AG04449 (cell line): ENCODE measurements around the gene PALLD.
A peak's percentile ranks its signal among the peaks of the same experiment; 100 is the strongest.

Experiments used
- CTCF ChIA-PET: fragments of 350-600 bp; formaldehyde crosslinking; extraction: SDS; loops from one replicate; lab custom pipeline; 2021; ENCODE audit warnings: antibody characterized with exemption; lab: Yijun Ruan, JAX
- POLR2A ChIA-PET: fragments of 400-600, 350-600 bp; formaldehyde crosslinking; extraction: SDS; loops from one replicate; lab custom pipeline; 2020; ENCODE audit warnings: antibody characterized with exemption, inconsistent platforms; lab: Yijun Ruan, JAX
- DNase-seq: peaks from one replicate; pipeline ENCODE4 v3.0.0-alpha.2; 2010; ENCODE audit warnings: low read depth, low spot score
- H3K4me3 ChIP-seq: 2 replicates; pipeline ENCODE4 v1.5.1; 2011; ENCODE audit warnings: low read depth, mild to moderate bottlenecking, control low read depth, low read length
- TF ChIP-seq, protein P1 (sequence below): IDR thresholded peaks from one replicate; pipeline ENCODE4 v1.5.1; 2011; ENCODE audit warnings: mild to moderate bottlenecking, moderate library complexity, low read length, control low read depth, inconsistent platforms; ENCODE audit not compliant: insufficient read depth; ENCODE audit errors: missing control alignments

The PALLD gene

DNA sequence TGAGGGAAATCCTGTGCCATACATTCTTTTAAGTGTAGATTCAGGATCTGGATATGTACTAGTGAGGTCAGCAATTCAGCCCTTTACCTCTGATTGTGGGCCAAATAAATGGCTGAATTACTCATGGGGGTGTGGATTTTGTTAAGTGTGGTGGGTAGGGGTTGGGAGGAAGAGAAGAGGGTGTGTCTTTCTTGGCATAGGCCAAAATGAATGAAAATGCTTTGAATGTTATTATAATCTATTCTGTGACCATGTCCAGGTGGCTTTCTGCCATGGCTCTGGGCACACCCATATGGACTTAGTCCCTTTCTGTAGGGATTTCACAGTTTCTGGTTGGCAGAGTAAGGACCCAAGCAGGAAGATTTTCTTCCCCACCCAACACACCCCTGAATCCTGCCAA is 268.9 kb downstream of the PALLD start:
- CTCF ChIA-PET = no interaction called here
- POLR2A ChIA-PET = interaction anchor here (1.2 kb wide), 1 partner anchor 14 kb away, joined by 3 read pairs; no protein-coding TSS in a partner anchor

DNA sequence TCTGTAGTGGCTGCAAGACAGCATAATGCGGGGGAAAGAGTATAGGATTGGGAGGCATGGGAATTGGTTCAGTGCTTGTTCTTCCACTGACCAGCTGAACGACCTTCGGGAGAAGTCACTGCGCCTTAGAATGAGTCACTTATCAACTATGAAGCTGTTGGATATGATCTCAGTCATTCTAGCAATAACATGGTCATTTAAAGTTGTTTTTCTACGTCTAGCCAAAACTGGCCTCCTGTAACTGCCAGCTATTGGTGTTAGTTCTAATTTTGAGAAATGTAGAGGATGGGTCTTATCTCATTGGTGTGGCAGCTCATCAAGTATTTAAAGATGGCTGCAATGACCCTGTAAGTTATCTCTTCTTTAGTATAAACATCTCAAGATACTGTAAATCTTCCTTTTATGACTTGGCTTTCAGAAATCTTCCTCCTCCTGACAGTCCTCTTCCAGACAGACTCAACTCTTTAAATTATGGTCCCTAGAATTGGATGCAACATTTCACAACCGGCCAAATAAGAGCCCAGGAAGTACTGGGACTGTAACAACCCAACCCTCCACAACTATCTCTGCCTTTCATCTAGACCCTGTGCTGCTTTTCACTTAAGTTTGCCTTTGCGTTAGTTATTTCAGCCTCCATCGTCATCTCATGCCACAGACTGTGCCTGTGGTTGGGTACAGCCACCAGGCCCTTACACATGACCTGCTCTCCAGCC is 269.9 kb downstream of the PALLD start:
- DNase-seq = peak; percentile 33
- ChIA-PET CTCF (no interaction called here), POLR2A (interaction anchor here (0.7 to 1.2 kb wide), 2 partner anchors 15 to 66 kb away, joined by 3 read pairs; no protein-coding TSS in a partner anchor)
- H3K4me3 ChIP-seq = no peak overlapping the region
- TF ChIP-seq, protein P1, sequence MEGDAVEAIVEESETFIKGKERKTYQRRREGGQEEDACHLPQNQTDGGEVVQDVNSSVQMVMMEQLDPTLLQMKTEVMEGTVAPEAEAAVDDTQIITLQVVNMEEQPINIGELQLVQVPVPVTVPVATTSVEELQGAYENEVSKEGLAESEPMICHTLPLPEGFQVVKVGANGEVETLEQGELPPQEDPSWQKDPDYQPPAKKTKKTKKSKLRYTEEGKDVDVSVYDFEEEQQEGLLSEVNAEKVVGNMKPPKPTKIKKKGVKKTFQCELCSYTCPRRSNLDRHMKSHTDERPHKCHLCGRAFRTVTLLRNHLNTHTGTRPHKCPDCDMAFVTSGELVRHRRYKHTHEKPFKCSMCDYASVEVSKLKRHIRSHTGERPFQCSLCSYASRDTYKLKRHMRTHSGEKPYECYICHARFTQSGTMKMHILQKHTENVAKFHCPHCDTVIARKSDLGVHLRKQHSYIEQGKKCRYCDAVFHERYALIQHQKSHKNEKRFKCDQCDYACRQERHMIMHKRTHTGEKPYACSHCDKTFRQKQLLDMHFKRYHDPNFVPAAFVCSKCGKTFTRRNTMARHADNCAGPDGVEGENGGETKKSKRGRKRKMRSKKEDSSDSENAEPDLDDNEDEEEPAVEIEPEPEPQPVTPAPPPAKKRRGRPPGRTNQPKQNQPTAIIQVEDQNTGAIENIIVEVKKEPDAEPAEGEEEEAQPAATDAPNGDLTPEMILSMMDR = no peak

More for the DNA sequence above, 268.9 kb downstream of the PALLD start:
- no peak overlapping the region for H3K4me3 ChIP-seq
- no peak for DNase-seq
- TF ChIP-seq, protein P1 = no peak

DNA sequence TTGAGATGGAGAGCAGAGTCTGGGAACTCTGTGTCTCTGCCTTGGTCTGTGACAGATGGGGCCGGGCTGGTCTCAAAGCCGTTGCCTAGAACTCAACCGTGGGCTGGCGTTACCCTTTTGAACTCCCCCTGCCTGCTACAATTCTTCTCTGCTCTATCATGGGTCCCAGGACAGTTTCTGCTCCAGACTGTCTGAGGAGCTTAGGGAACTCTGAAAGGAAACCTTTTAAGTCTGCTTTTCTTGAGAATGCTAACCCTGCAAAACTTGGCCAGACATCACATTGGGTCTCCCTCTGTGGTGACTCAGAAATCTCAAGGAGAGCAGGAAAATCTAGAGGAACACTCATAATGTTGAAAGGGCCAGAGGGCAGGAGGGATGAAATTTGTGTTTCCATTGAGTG is 272.6 kb downstream of the PALLD start:
- TF ChIP-seq, protein P1 = no peak
- no peak overlapping the region for H3K4me3 ChIP-seq
- CTCF ChIA-PET = interaction anchor here (0.9 to 1.4 kb wide), 4 partner anchors 15 to 256 kb away, joined by 3 to 4 read pairs (median 4); no protein-coding TSS in a partner anchor
- DNase-seq = peak; percentile 66
- POLR2A ChIA-PET = interaction anchor here (0.7 to 0.9 kb wide), 2 partner anchors 62 to 79 kb away, joined by 3 read pairs; no protein-coding TSS in a partner anchor

DNA sequence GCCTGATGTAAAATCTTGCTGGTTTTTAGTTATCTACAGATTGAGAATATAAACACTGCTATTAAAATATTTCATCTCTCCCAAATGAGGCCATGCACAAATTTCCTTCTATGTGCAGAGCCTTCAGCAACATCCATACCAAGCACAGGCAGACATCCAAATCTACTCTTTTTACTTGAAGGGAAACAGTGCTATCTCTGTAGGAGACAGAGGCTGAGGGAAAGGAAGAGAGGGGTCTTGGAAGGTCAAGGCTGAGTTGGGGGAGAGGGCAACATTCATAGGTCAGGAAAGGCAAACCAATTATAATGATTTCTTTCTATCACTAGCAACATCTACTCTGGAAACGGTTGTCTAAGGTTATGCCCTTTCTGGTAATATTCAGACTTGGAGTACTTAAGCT is 273.0 kb downstream of the PALLD start:
- TF ChIP-seq, protein P1 = no peak
- CTCF ChIA-PET = interaction anchor here (0.8 to 1.5 kb wide), 5 partner anchors 8 to 59 kb away, joined by 3 to 4 read pairs (median 3); no protein-coding TSS in a partner anchor
- DNase-seq = no peak
- POLR2A ChIA-PET = interaction anchor here (0.7 to 0.9 kb wide), 2 partner anchors 62 to 79 kb away, joined by 3 read pairs; no protein-coding TSS in a partner anchor
- H3K4me3 ChIP-seq = no peak overlapping the region

DNA sequence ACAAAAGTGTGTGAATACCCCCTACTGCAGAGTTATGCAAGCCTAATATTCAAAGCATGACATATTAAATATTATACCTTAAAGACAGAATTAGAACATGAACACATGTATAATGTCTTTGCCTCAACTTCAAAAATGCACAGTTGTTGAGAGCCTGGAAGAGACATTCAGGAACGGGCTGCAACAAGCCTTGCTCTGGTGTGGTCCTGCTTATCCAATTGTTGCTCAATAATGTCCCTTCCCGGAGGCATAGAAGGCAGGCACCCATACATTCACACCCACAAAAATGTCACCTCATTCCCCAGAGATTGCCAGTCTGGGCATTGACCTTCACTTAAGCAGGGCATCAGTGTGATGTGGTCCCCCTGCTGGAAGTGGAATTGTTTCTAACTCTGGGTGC is 274.4 kb downstream of the PALLD start:
- no peak overlapping the region for H3K4me3 ChIP-seq
- POLR2A ChIA-PET = no interaction called here
- TF ChIP-seq, protein P1 = no peak
- CTCF ChIA-PET = interaction anchor here (1.1 to 1.5 kb wide), 3 partner anchors 9 to 60 kb away, joined by 3 to 4 read pairs (median 3); no protein-coding TSS in a partner anchor
- DNase-seq = no peak
